ENCODE results near the gene TYK2. TPM values are rescaled to one million over a fixed set of nuclear protein-coding genes. Genes with fewer than 3 reads are reported as not detected.

The TYK2 gene
- total RNA-seq = 302 and 356 TPM in 2 replicates

DNA sequence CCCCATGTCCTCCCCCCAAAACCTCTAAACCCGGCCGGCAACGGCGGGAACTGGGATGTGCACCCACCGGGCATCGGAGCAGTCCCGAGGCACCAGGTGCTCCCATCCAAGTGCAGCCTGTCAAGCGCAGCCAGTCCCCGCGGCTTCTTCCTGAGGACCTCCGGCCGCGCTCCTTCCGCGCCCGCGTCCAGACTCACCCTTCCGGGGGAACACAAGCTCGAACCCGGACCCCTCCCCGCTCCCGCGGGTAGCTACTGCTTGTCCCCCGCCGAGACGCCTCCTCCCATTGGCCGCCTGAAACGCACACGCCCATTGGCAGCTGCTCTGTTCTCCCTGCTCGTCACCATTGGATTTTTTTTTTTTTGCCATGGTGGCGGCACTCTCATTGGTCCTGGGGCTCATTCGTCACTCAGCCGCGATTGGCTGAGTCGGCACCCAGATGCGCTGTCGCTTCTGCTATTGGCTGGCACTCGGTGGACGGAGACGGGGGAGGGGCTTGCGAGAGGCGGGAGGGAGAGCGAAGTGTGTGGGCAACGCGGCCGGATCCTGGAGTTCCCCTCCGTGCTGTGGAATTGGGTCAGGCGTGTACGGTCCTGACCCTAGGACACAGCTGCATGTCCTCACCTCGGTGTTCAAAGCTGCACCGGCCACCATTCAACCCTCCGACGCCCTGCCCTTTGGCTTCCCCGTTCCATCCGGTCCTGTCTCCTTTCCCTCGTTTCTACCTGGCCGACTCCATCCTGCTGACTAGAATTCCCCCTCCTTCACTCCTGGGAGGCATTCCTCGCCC is at the start of gene TYK2:
Gene TYK2, minus strand, starts transcription at position 260 of the 790 bp plus-strand sequence. CDS start 2,166 bp downstream, outside the sequence.
- intact Hi-C loops (cut with micrococcal nuclease) = loop anchor here (2.0 kb wide), 2 partner anchors 48 to 110 kb away; partner anchors contain the start of genes ICAM1 and RAVER1
- CTCF ChIA-PET = interaction anchor here (0.5 to 3.4 kb wide), 10 partner anchors 8 to 449 kb away, joined by 3 to 21 read pairs (median 4); partner anchors contain the start of genes CDC37, ICAM1 and ICAM4

GRCh38 chr19:10428996-10429381 is 48.6 kb upstream of the TYK2 start:
- H3K4me1 Mint-ChIP-seq = peaks cover 85% of the 10 kb centered on the region
- TF ChIP-seq CTCF (IDR thresholded peaks at IDR 0.05) = no peak
- peak overlapping the region; percentile 24 for H3K4me3 Mint-ChIP-seq
- CTCF ChIA-PET = interaction anchor here (1.1 to 6.0 kb wide), 6 partner anchors 7 to 498 kb away, joined by 3 to 33 read pairs (median 4); partner anchors contain the start of gene CDC37
- peak overlapping the region; percentile 96 for H3K27ac Mint-ChIP-seq
- peaks cover 6% of the 10 kb centered on the region for H3K27me3 Mint-ChIP-seq
- H3K36me3 Mint-ChIP-seq (ENCODE audit: low read depth) = peaks cover 2% of the 10 kb centered on the region
- no peaks in the 10 kb centered on the region for H3K9me3 Mint-ChIP-seq
- ATAC-seq (ENCODE audit: low read depth) (no peak), DNase-seq (no peak)
- POLR2A ChIA-PET = interaction anchor here (0.6 to 24.1 kb wide), 6 partner anchors 16 to 326 kb away, joined by 3 to 541 read pairs (median 8); partner anchors contain the start of genes ANGPTL6, CDC37, KEAP1 and MRPL4
- intact Hi-C loops (cut with micrococcal nuclease) = loop anchor here (10.0 kb wide), 1 partner anchor 324 kb away; the partner anchor contains the start of genes ANGPTL6 and PPAN

More for the DNA sequence above, at the start of gene TYK2:
- DNase-seq (peak; percentile 95), ATAC-seq (ENCODE audit: low read depth) (peak; percentile 93)
- Mint-ChIP-seq H3K9me3 (no peaks in the 10 kb centered on the region), H3K4me1 (peaks cover 23% of the 10 kb centered on the region), H3K27ac (peak within 1 kb of the TSS; percentile 86), H3K27me3 (no peaks in the 10 kb centered on the region), H3K36me3 (ENCODE audit: low read depth) (peaks cover 27% of the 10 kb centered on the region), H3K4me3 (peak within 1 kb of the TSS; percentile 97)
- TF ChIP-seq CTCF (IDR thresholded peaks at IDR 0.05) = no peak
- POLR2A ChIA-PET = interaction anchor here (0.5 to 4.5 kb wide), 19 partner anchors 9 to 881 kb away, joined by 3 to 64 read pairs (median 5); partner anchors contain the start of genes CDC37, ICAM1, ICAM5 and MRPL4

DNA sequence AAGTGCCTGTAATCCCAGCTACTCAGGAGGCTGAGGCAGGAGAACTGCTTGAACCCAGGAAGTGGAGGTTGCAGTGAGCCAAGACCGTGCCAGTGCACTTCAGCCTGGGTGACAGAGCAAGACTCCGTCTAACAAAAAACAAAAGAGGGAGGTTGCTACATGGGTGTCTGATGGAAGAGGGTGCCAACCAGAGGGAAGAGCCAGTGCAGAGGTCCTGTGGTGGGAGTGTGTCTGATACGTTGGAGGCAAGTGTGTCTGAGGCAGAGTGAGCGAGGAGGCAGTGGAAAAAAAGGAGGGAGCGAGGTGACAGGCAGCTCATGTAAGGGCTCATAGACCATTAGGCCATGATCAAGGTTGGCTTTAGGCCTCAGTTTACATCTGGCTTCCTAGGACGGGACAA is 46.8 kb upstream of the TYK2 start:
- ChIA-PET POLR2A (interaction anchor here (0.6 to 24.1 kb wide), 6 partner anchors 14 to 340 kb away, joined by 3 to 541 read pairs (median 5); partner anchors contain the start of genes CDC37, ICAM1 and PDE4A), CTCF (interaction anchor here (0.6 to 6.0 kb wide), 3 partner anchors 10 to 15 kb away, joined by 3 to 33 read pairs (median 7); no protein-coding TSS in a partner anchor)
- intact Hi-C loops (cut with micrococcal nuclease) = loop anchor here (10.0 kb wide), 1 partner anchor 322 kb away; the partner anchor contains the start of genes ANGPTL6 and PPAN
- H3K36me3 Mint-ChIP-seq (ENCODE audit: low read depth) = peaks cover 2% of the 10 kb centered on the region
- H3K4me1 Mint-ChIP-seq = peaks cover 87% of the 10 kb centered on the region
- H3K27me3 Mint-ChIP-seq = peaks cover 13% of the 10 kb centered on the region
- TF ChIP-seq CTCF (IDR thresholded peaks at IDR 0.05) = no peak
- peak overlapping the region; percentile 96 for H3K27ac Mint-ChIP-seq
- DNase-seq = no peak
- H3K9me3 Mint-ChIP-seq = no peaks in the 10 kb centered on the region
- ATAC-seq (ENCODE audit: low read depth) = no peak
- no peak overlapping the region for H3K4me3 Mint-ChIP-seq

GRCh38 chr19:10424011-10424637 is 43.8 kb upstream of the TYK2 start:
- no peaks in the 10 kb centered on the region for H3K9me3 Mint-ChIP-seq
- POLR2A ChIA-PET = interaction anchor here (0.6 to 24.9 kb wide), 11 partner anchors 2 to 950 kb away, joined by 3 to 541 read pairs (median 4); partner anchors contain the start of genes ANGPTL6, CDC37, ICAM1 and MRPL4
- TF ChIP-seq CTCF (IDR thresholded peaks at IDR 0.05) = peak; percentile 42
- ATAC-seq (ENCODE audit: low read depth) (peak; percentile 9), DNase-seq (no peak)
- intact Hi-C loops (cut with micrococcal nuclease) = loop anchor here (2.0 to 10.0 kb wide), 3 partner anchors 78 to 319 kb away; partner anchors contain the start of genes ANGPTL6, ILF3, KEAP1 and PPAN
- peaks cover 2% of the 10 kb centered on the region for H3K36me3 Mint-ChIP-seq (ENCODE audit: low read depth)
- peaks cover 31% of the 10 kb centered on the region for H3K27me3 Mint-ChIP-seq
- peak overlapping the region; percentile 72 for H3K27ac Mint-ChIP-seq
- H3K4me1 Mint-ChIP-seq = peaks cover 87% of the 10 kb centered on the region
- CTCF ChIA-PET = interaction anchor here (0.5 to 6.0 kb wide), 8 partner anchors 7 to 275 kb away, joined by 3 to 33 read pairs (median 4); partner anchors contain the start of gene CDC37
- peak overlapping the region; percentile 85 for H3K4me3 Mint-ChIP-seq

Measured in activated B cell treated with CpG ODN at 0.5 μM for 24 hours (primary cell).